ENCODE results near the gene UBE2D3.

The UBE2D3 gene

GRCh38 chr4:102817613-102818268, 9.6 kb downstream of the UBE2D3 start:
- in situ Hi-C loops (cut with MboI; ENCODE audit: low pct_unique_long_range_greater_than_20kb, low sequenced_read_pairs, unreplicated experiment), result no loop called here
- TF ChIP-seq CTCF (IDR thresholded peaks at IDR 0.05; ENCODE audit: extremely low read depth, insufficient read depth, missing control alignments), result no peak

GRCh38 chr4:102817021-102817605, 10.2 kb downstream of the UBE2D3 start:
- TF ChIP-seq CTCF (IDR thresholded peaks at IDR 0.05; ENCODE audit: extremely low read depth, insufficient read depth, missing control alignments), result no peak
- in situ Hi-C loops (cut with MboI; ENCODE audit: low pct_unique_long_range_greater_than_20kb, low sequenced_read_pairs, unreplicated experiment), result no loop called here
- no peak for DNase-seq (ENCODE audit: low spot score)

More at GRCh38 chr4:102817613-102818268, 9.6 kb downstream of the UBE2D3 start:
- no peak for DNase-seq (ENCODE audit: low spot score)

- TF ChIP-seq CTCF (IDR thresholded peaks at IDR 0.05; ENCODE audit: extremely low read depth, insufficient read depth, missing control alignments), result no peak
- in situ Hi-C loops (cut with MboI; ENCODE audit: low pct_unique_long_range_greater_than_20kb, low sequenced_read_pairs, unreplicated experiment), result no loop called here
- no peak for DNase-seq (ENCODE audit: low spot score)
Observed at GRCh38 chr4:102815981-102816380, 11.4 kb downstream of the UBE2D3 start.

GRCh38 chr4:102809691-102810090, 17.7 kb downstream of the UBE2D3 start:
- in situ Hi-C loops (cut with MboI; ENCODE audit: low pct_unique_long_range_greater_than_20kb, low sequenced_read_pairs, unreplicated experiment), result no loop called here
- no peak for DNase-seq (ENCODE audit: low spot score)
- no peak for TF ChIP-seq CTCF (IDR thresholded peaks at IDR 0.05; ENCODE audit: extremely low read depth, insufficient read depth, missing control alignments)

- no peak for DNase-seq (ENCODE audit: low spot score)
- in situ Hi-C loops (cut with MboI; ENCODE audit: low pct_unique_long_range_greater_than_20kb, low sequenced_read_pairs, unreplicated experiment), result no loop called here
Observed at GRCh38 chr4:102809190-102809589, 18.2 kb downstream of the UBE2D3 start.

GRCh38 chr4:102808009-102808408, 19.3 kb downstream of the UBE2D3 start:
- TF ChIP-seq CTCF (IDR thresholded peaks at IDR 0.05; ENCODE audit: extremely low read depth, insufficient read depth, missing control alignments), result no peak
- in situ Hi-C loops (cut with MboI; ENCODE audit: low pct_unique_long_range_greater_than_20kb, low sequenced_read_pairs, unreplicated experiment), result no loop called here
- DNase-seq (ENCODE audit: low spot score), result no peak

More at GRCh38 chr4:102809190-102809589, 18.2 kb downstream of the UBE2D3 start:
- TF ChIP-seq CTCF (IDR thresholded peaks at IDR 0.05; ENCODE audit: extremely low read depth, insufficient read depth, missing control alignments), result no peak
